ENCODE measurements around the gene NANOS3.

Gene NANOS3

GRCh38 chr19:13876834-13877233 lies at the start of gene NANOS3:
NANOS3 (plus strand) TSS chr19:13877134; CDS start chr19:13877249, 115 bp downstream.
- DNase-seq: no peak

- no peak for DNase-seq
These were observed 49.3 kb upstream of the NANOS3 start for GRCh38 chr19:13827656-13828055.

- DNase-seq: no peak
These were observed 46.7 kb upstream of the NANOS3 start for GRCh38 chr19:13830114-13830740.

- DNase-seq: no peak
These were observed 46.0 kb upstream of the NANOS3 start for GRCh38 chr19:13830741-13831536.

- DNase-seq: no peak
These were observed 45.1 kb upstream of the NANOS3 start for GRCh38 chr19:13831537-13832467.

- peak; percentile 81 for DNase-seq
These were observed 43.3 kb upstream of the NANOS3 start for GRCh38 chr19:13833330-13834243.

GRCh38 chr19:13834244-13835069 lies 42.5 kb upstream of the NANOS3 start:
- no peak for DNase-seq

GRCh38 chr19:13835791-13836723 lies 40.9 kb upstream of the NANOS3 start:
- no peak for DNase-seq

GRCh38 chr19:13838435-13839129 lies 38.4 kb upstream of the NANOS3 start:
- no peak for DNase-seq

GRCh38 chr19:13839130-13839937 lies 37.6 kb upstream of the NANOS3 start:
- DNase-seq: no peak

- DNase-seq: no peak
These were observed 37.0 kb upstream of the NANOS3 start for GRCh38 chr19:13839938-13840304.

GRCh38 chr19:13840305-13841085 lies 36.4 kb upstream of the NANOS3 start:
- no peak for DNase-seq

- no peak for DNase-seq
These were observed 35.6 kb upstream of the NANOS3 start for GRCh38 chr19:13841086-13841961.

- no peak for DNase-seq
These were observed 35.0 kb upstream of the NANOS3 start for GRCh38 chr19:13841962-13842290.

- DNase-seq: no peak
These were observed 34.4 kb upstream of the NANOS3 start for GRCh38 chr19:13842291-13843103.

Data from NCI-H446 treated with DMSO at 0.1 percent for 48 hours (cell line).